ENCODE data around the gene CAMKK2. TPM values are rescaled to one million over a fixed set of nuclear protein-coding genes. Genes with fewer than 3 reads are reported as not detected.

Gene CAMKK2
- total RNA-seq, 1 experiment from 2014 or later = 11.7 TPM

GRCh38 chr12:121330692-121331091, 34.2 kb upstream of the CAMKK2 start:
- H4K20me1 ChIP-seq (ENCODE audit: insufficient read depth, low read depth, low read length) = no peaks in the 10 kb centered on the region
- H3K9me3 ChIP-seq (ENCODE audit: low read length) = no peaks in the 10 kb centered on the region
- no peak overlapping the region for H3K9ac ChIP-seq (ENCODE audit: low read length)
- no peak overlapping the region for H3K27ac ChIP-seq (ENCODE audit: low read length)
- H3K4me2 ChIP-seq (ENCODE audit: low read depth, low read length, poor library complexity, severe bottlenecking) = no peak overlapping the region
- peaks cover 71% of the 10 kb centered on the region for H3K36me3 ChIP-seq (ENCODE audit: insufficient read depth, low read length)
- no peak for DNase-seq
- no peak overlapping the region for H2AFZ ChIP-seq (ENCODE audit: low read length)
- no peaks in the 10 kb centered on the region for H3K9me2 ChIP-seq (replicated peaks; ENCODE audit: insufficient read depth, low read length)
- H3K4me3 ChIP-seq (ENCODE audit: low read length) = no peak overlapping the region
- H3K27me3 ChIP-seq (ENCODE audit: low read length) = no peaks in the 10 kb centered on the region
- peaks cover 11% of the 10 kb centered on the region for H3K79me2 ChIP-seq (ENCODE audit: low read length)
- H3K4me1 ChIP-seq (ENCODE audit: low read length) = no peaks in the 10 kb centered on the region

GRCh38 chr12:121330195-121330594, 33.7 kb upstream of the CAMKK2 start:
- Histone ChIP-seq H3K9me2 (replicated peaks; ENCODE audit: insufficient read depth, low read length) (no peaks in the 10 kb centered on the region), H3K4me1 (ENCODE audit: low read length) (no peaks in the 10 kb centered on the region), H3K27me3 (ENCODE audit: low read length) (no peaks in the 10 kb centered on the region), H3K4me3 (ENCODE audit: low read length) (no peak overlapping the region), H3K9ac (ENCODE audit: low read length) (no peak overlapping the region), H2AFZ (ENCODE audit: low read length) (no peak overlapping the region), H3K79me2 (ENCODE audit: low read length) (peaks cover 12% of the 10 kb centered on the region), H3K36me3 (ENCODE audit: insufficient read depth, low read length) (peaks cover 72% of the 10 kb centered on the region), H3K9me3 (ENCODE audit: low read length) (no peaks in the 10 kb centered on the region), H3K27ac (ENCODE audit: low read length) (no peak overlapping the region), H3K4me2 (ENCODE audit: low read depth, low read length, poor library complexity, severe bottlenecking) (no peak overlapping the region), H4K20me1 (ENCODE audit: insufficient read depth, low read depth, low read length) (no peaks in the 10 kb centered on the region)
- no peak for DNase-seq

DNA sequence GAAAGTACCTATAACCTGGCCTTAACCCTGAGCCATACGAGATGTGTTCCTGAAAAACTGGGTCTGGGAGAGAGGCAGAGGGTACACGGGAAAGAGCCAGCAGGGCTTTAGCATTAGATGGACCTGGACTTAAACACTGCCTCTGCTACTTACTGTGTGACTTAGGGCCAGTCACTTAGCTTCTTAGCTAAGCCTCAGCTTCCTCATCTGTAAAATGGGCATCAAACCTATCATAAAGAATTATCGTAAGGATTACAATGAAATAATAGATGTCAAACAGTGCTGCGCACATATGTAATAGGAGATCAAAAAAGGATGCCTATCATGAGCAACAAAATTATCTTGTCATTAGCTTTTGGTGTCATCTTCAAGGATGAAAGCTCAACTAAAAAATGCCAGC, 32.1 kb upstream of the CAMKK2 start:
- Histone ChIP-seq H3K9me3 (ENCODE audit: low read length) (no peaks in the 10 kb centered on the region), H2AFZ (ENCODE audit: low read length) (no peak overlapping the region), H3K36me3 (ENCODE audit: insufficient read depth, low read length) (peaks cover 68% of the 10 kb centered on the region), H4K20me1 (ENCODE audit: insufficient read depth, low read depth, low read length) (no peaks in the 10 kb centered on the region), H3K4me3 (ENCODE audit: low read length) (no peak overlapping the region), H3K27me3 (ENCODE audit: low read length) (no peaks in the 10 kb centered on the region), H3K9me2 (replicated peaks; ENCODE audit: insufficient read depth, low read length) (no peaks in the 10 kb centered on the region), H3K79me2 (ENCODE audit: low read length) (peaks cover 8% of the 10 kb centered on the region), H3K27ac (ENCODE audit: low read length) (no peak overlapping the region), H3K4me2 (ENCODE audit: low read depth, low read length, poor library complexity, severe bottlenecking) (no peak overlapping the region), H3K4me1 (ENCODE audit: low read length) (no peaks in the 10 kb centered on the region), H3K9ac (ENCODE audit: low read length) (no peak overlapping the region)
- no peak for DNase-seq

DNA sequence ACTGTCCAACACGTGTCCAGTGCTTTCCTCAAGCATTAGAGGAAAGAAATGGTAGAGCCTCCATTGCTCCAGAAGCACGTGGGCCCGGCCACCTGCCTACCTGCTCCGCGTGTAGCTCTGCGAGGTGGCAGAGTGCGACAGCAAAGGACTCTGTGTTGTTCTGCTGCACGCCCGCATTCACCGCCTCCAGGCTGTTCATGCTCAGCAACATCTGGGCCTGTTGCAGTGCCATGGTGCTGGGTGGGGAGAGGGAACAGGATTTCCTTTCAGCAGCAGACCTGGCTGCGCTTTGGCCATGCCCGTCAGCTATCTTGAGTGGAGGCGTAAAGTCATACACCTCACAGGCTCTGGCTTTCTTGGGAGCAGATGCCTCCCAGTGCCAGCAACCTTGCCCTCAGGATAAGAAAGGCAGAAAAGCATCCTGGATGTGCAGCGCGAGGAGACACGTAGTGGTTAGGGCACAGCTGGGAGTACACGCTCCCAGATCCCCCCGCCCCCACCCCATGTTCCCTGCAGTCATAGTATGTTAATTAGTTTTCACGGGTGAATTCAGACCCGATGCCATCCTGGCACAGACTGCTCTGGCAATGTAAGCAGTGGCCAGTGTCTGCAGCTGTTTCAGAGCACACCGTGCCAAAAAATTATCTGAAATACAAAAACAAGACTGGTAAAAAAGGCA, 30.6 kb upstream of the CAMKK2 start:
- Histone ChIP-seq H2AFZ (ENCODE audit: low read length) (no peak overlapping the region), H3K4me3 (ENCODE audit: low read length) (no peak overlapping the region), H3K4me2 (ENCODE audit: low read depth, low read length, poor library complexity, severe bottlenecking) (no peak overlapping the region), H3K27me3 (ENCODE audit: low read length) (no peaks in the 10 kb centered on the region), H3K27ac (ENCODE audit: low read length) (no peak overlapping the region), H3K4me1 (ENCODE audit: low read length) (no peaks in the 10 kb centered on the region), H3K36me3 (ENCODE audit: insufficient read depth, low read length) (peaks cover 69% of the 10 kb centered on the region), H3K79me2 (ENCODE audit: low read length) (peaks cover 6% of the 10 kb centered on the region; the same call in 1 of the 2 replicates), H3K9me2 (replicated peaks; ENCODE audit: insufficient read depth, low read length) (no peaks in the 10 kb centered on the region), H4K20me1 (ENCODE audit: insufficient read depth, low read depth, low read length) (no peaks in the 10 kb centered on the region), H3K9me3 (ENCODE audit: low read length) (no peaks in the 10 kb centered on the region), H3K9ac (ENCODE audit: low read length) (no peak overlapping the region)
- no peak for DNase-seq

- peaks cover 59% of the 10 kb centered on the region for H3K36me3 ChIP-seq (ENCODE audit: insufficient read depth, low read length)
- DNase-seq = no peak
- H3K4me2 ChIP-seq (ENCODE audit: low read depth, low read length, poor library complexity, severe bottlenecking) = no peak overlapping the region
- no peaks in the 10 kb centered on the region for H3K4me1 ChIP-seq (ENCODE audit: low read length)
- no peak overlapping the region for H3K4me3 ChIP-seq (ENCODE audit: low read length)
- H3K9me3 ChIP-seq (ENCODE audit: low read length) = no peaks in the 10 kb centered on the region
- H3K9ac ChIP-seq (ENCODE audit: low read length) = no peak overlapping the region
- H3K27ac ChIP-seq (ENCODE audit: low read length) = no peak overlapping the region
- no peaks in the 10 kb centered on the region for H3K9me2 ChIP-seq (replicated peaks; ENCODE audit: insufficient read depth, low read length)
- no peaks in the 10 kb centered on the region for H3K27me3 ChIP-seq (ENCODE audit: low read length)
- no peak overlapping the region for H2AFZ ChIP-seq (ENCODE audit: low read length)
- H3K79me2 ChIP-seq (ENCODE audit: low read length) = peaks cover 6% of the 10 kb centered on the region; the same call in 1 of the 2 replicates
- no peaks in the 10 kb centered on the region for H4K20me1 ChIP-seq (ENCODE audit: insufficient read depth, low read depth, low read length)
Observed at GRCh38 chr12:121325922-121326396, 29.4 kb upstream of the CAMKK2 start.

GRCh38 chr12:121323908-121324307, 27.4 kb upstream of the CAMKK2 start:
- H3K9me3 ChIP-seq (ENCODE audit: low read length) = no peaks in the 10 kb centered on the region
- no peak overlapping the region for H3K4me2 ChIP-seq (ENCODE audit: low read depth, low read length, poor library complexity, severe bottlenecking)
- no peaks in the 10 kb centered on the region for H4K20me1 ChIP-seq (ENCODE audit: insufficient read depth, low read depth, low read length)
- H3K9ac ChIP-seq (ENCODE audit: low read length) = no peak overlapping the region
- H3K27ac ChIP-seq (ENCODE audit: low read length) = no peak overlapping the region
- H3K79me2 ChIP-seq (ENCODE audit: low read length) = peaks cover 6% of the 10 kb centered on the region; the same call in 1 of the 2 replicates
- no peaks in the 10 kb centered on the region for H3K9me2 ChIP-seq (replicated peaks; ENCODE audit: insufficient read depth, low read length)
- H2AFZ ChIP-seq (ENCODE audit: low read length) = no peak overlapping the region
- peaks cover 52% of the 10 kb centered on the region for H3K36me3 ChIP-seq (ENCODE audit: insufficient read depth, low read length)
- H3K4me1 ChIP-seq (ENCODE audit: low read length) = no peaks in the 10 kb centered on the region
- H3K4me3 ChIP-seq (ENCODE audit: low read length) = no peak overlapping the region
- H3K27me3 ChIP-seq (ENCODE audit: low read length) = no peaks in the 10 kb centered on the region
- DNase-seq = no peak

GRCh38 chr12:121318121-121318520, 21.6 kb upstream of the CAMKK2 start:
- no peak overlapping the region for H3K9ac ChIP-seq (ENCODE audit: low read length)
- H3K79me2 ChIP-seq (ENCODE audit: low read length) = peaks cover 29% of the 10 kb centered on the region
- no peak overlapping the region for H3K27ac ChIP-seq (ENCODE audit: low read length)
- H3K9me3 ChIP-seq (ENCODE audit: low read length) = no peaks in the 10 kb centered on the region
- H3K4me3 ChIP-seq (ENCODE audit: low read length) = no peak overlapping the region
- no peaks in the 10 kb centered on the region for H3K9me2 ChIP-seq (replicated peaks; ENCODE audit: insufficient read depth, low read length)
- no peaks in the 10 kb centered on the region for H4K20me1 ChIP-seq (ENCODE audit: insufficient read depth, low read depth, low read length)
- H3K4me1 ChIP-seq (ENCODE audit: low read length) = peaks cover 21% of the 10 kb centered on the region
- peaks cover 37% of the 10 kb centered on the region for H3K36me3 ChIP-seq (ENCODE audit: insufficient read depth, low read length)
- H3K27me3 ChIP-seq (ENCODE audit: low read length) = no peaks in the 10 kb centered on the region
- no peak for DNase-seq
- no peak overlapping the region for H2AFZ ChIP-seq (ENCODE audit: low read length)
- H3K4me2 ChIP-seq (ENCODE audit: low read depth, low read length, poor library complexity, severe bottlenecking) = no peak overlapping the region

DNA sequence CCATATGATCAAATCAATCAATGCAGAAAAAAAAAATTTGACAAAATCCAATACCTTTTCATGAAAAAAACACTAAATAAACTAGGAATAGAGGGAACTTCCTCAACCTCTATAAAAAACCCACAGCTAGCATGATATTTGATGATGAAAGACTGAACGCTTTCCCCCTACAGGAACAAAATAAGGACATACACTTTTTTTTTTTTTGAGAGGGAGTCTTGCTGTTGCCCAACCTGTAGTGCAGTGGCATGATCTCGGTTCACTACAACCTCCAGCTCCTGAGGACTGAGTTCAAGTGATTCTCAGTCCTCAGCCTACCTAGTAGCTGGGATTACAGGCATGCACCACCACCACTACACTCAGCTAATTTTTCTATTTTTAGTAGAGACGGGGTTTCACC, 17.9 kb upstream of the CAMKK2 start:
- H3K4me3 ChIP-seq (ENCODE audit: low read length) = no peak overlapping the region
- H3K36me3 ChIP-seq (ENCODE audit: insufficient read depth, low read length) = peaks cover 39% of the 10 kb centered on the region
- H3K9me2 ChIP-seq (replicated peaks; ENCODE audit: insufficient read depth, low read length) = no peaks in the 10 kb centered on the region
- no peak overlapping the region for H3K27ac ChIP-seq (ENCODE audit: low read length)
- no peak overlapping the region for H3K9ac ChIP-seq (ENCODE audit: low read length)
- no peak for DNase-seq
- H3K79me2 ChIP-seq (ENCODE audit: low read length) = peaks cover 36% of the 10 kb centered on the region
- no peaks in the 10 kb centered on the region for H3K9me3 ChIP-seq (ENCODE audit: low read length)
- no peaks in the 10 kb centered on the region for H3K27me3 ChIP-seq (ENCODE audit: low read length)
- H4K20me1 ChIP-seq (ENCODE audit: insufficient read depth, low read depth, low read length) = no peaks in the 10 kb centered on the region
- H3K4me1 ChIP-seq (ENCODE audit: low read length) = peaks cover 21% of the 10 kb centered on the region
- H3K4me2 ChIP-seq (ENCODE audit: low read depth, low read length, poor library complexity, severe bottlenecking) = no peak overlapping the region
- H2AFZ ChIP-seq (ENCODE audit: low read length) = no peak overlapping the region

Data from Karpas-422 (cell line).